Uterus (tissue), 2 donors: ENCODE data around the gene MSI2.

Source experiments
- CTCF ChIP-seq, 4 experiments: fragments of 200-600 bp in 2 of 4; fragments of 450-650 bp in 2 of 4; sonication (generic) in 2 of 4; IDR thresholded peaks; one replicate each; pipeline ENCODE4 v1.5.1; 2016 to 2019; ENCODE audit warnings: antibody characterized with exemption in 4 of 4, mild to moderate bottlenecking in 2 of 4, moderate library complexity in 1 of 4
- POLR2A ChIP-seq, 2 donors: fragments of 450-650 bp; IDR thresholded peaks; one replicate each; pipeline ENCODE4 v1.6.1; 2016; ENCODE audit warnings: antibody characterized with exemption in 2 of 2, mild to moderate bottlenecking in 1 of 2, moderate library complexity in 1 of 2

GRCh38 chr17:57447357-57447989 is 191.2 kb downstream of the MSI2 start:
- TF ChIP-seq CTCF (IDR thresholded peaks at IDR 0.05) (no peak), POLR2A (IDR thresholded peaks at IDR 0.05) (no peak)
